ENCODE data around the gene GOPC. TPM values are rescaled to one million over a fixed set of nuclear protein-coding genes. Genes with fewer than 3 reads are reported as not detected.

GOPC gene
- total and polyA plus RNA-seq, 2 of the 4 experiments (the other 2 are of a cell fraction): 23.4 to 23.8 TPM

DNA sequence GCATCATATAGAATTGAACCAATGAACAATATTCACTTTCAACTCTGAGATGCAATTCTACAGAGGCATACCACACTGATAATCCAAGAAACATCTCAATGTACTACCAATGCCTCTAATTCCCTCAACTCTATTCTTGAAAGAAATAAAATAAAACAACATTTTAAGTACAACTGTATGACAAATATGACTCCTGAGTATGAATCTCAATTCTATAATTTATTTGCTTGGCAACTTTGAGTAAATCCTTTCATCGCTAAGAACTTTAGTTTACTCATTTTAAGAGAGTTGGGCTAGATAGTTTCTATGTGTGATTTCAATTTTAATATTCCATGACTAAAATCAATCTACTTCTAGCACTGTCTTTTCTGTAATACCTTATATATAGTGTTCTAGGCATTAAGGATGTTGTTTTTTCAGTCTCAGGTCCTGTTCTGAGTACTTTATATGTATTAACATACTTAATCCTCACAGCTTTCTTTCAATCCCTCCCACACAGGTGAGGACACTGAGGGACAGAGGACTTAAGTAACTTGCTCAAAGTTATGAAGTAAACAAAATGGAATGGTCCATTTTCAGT lies 33.4 kb downstream of the GOPC start:
- H2BK15ac ChIP-seq (ENCODE audit: low read depth, low read length): no peak overlapping the region
- peaks cover 6 to 8% of the 10 kb centered on the region in 2 experiments; a peak in 3 of 4 replicates for H3K79me1 ChIP-seq (ENCODE audit: low read depth in 1 of 2, low read length in 2 of 2)
- H3K9me1 ChIP-seq (ENCODE audit: insufficient read depth, low read length): no peaks in the 10 kb centered on the region
- no peak for TF ChIP-seq CHD1 (IDR thresholded peaks at IDR 0.05; ENCODE audit: low read depth, low read length)
- in situ Hi-C loops (cut with MboI; ENCODE audit: low sequenced_read_pairs): no loop called here
- no peak overlapping the region for H3K4me3 ChIP-seq (ENCODE audit: insufficient read depth, low read depth, low read length)
- no peaks in the 10 kb centered on the region for H3K27me3 ChIP-seq (ENCODE audit: control insufficient read depth, insufficient read depth, low read length)
- H3K23ac ChIP-seq (ENCODE audit: low read depth, low read length): no peak overlapping the region
- no peak overlapping the region for H4K8ac ChIP-seq (ENCODE audit: low read depth in 2 of 2, low read length in 2 of 2)
- intact Hi-C loops (cut with micrococcal nuclease): no loop called here
- H3K4me2 ChIP-seq (ENCODE audit: low read depth, low read length): no peak overlapping the region
- H2AK5ac ChIP-seq (ENCODE audit: low read depth, low read length): no peak overlapping the region
- H3K4me1 ChIP-seq (ENCODE audit: control insufficient read depth, insufficient read depth, low read length): no peaks in the 10 kb centered on the region
- BruUV-seq (replicated peaks): no TSS peak
- POLR2A ChIA-PET (ENCODE audit: unreplicated experiment): no interaction called here
- H3K56ac ChIP-seq (ENCODE audit: extremely low read depth, insufficient read depth, low read length): no peak overlapping the region
- no peaks in the 10 kb centered on the region for H3K9me3 ChIP-seq (ENCODE audit: control insufficient read depth, insufficient read depth, low read length)
- no peaks in the 10 kb centered on the region for H4K20me1 ChIP-seq (ENCODE audit: insufficient read depth, low read length)
- H4K5ac ChIP-seq (ENCODE audit: low read depth, low read length): no peak overlapping the region
- no peak overlapping the region for H2BK120ac ChIP-seq (ENCODE audit: low read depth, low read length)
- H3K27ac ChIP-seq (ENCODE audit: insufficient read depth, low read length): no peak overlapping the region
- peaks cover 17% of the 10 kb centered on the region for H3K36me3 ChIP-seq (ENCODE audit: control insufficient read depth, insufficient read depth, low read length)
- dilution Hi-C loops (cut with HindIII; ENCODE audit: low sequenced_read_pairs, unreplicated experiment): no loop called here
- no peak overlapping the region for H4K91ac ChIP-seq (ENCODE audit: insufficient read depth, low read depth, low read length)
- H3K18ac ChIP-seq (ENCODE audit: low read depth, low read length): no peak overlapping the region
- no peak for ATAC-seq (ENCODE audit: low read depth)
- H3K9ac ChIP-seq (ENCODE audit: low read depth, low read length): no peak overlapping the region
- no peak overlapping the region for H2AFZ ChIP-seq (replicated peaks; ENCODE audit: low read length, poor library complexity)
- no peak overlapping the region for H3K14ac ChIP-seq (replicated peaks; ENCODE audit: low read depth, low read length)
- no CpG with 5 or more reads among the region's 1 CpG for WGBS, 2 experiments (ENCODE audit: extremely low coverage in 2 of 2, insufficient read length in 1 of 2)
- DNase-seq: no peak
- CTCF ChIA-PET: interaction anchor here (0.5 to 0.8 kb wide), 2 partner anchors 12 to 119 kb away, joined by 3 read pairs; no protein-coding TSS in a partner anchor
- no peak overlapping the region for H2BK20ac ChIP-seq (ENCODE audit: low read depth, low read length)
- H2AK9ac ChIP-seq (replicated peaks; ENCODE audit: low read depth, low read length, poor library complexity): no peak overlapping the region
- no peak overlapping the region for H3K4ac ChIP-seq (ENCODE audit: low read depth, low read length)
- no peak overlapping the region for H2BK5ac ChIP-seq (ENCODE audit: low read depth, low read length, poor library complexity, severe bottlenecking)
